HG03103 (cell line): ENCODE data around the gene PPP6R2.

Source experiments
- ATAC-seq: cut with Tn5 transposase; IDR thresholded peaks from one replicate; pipeline ENCODE4 v1.9.1; 2021; ENCODE audit warnings: low read depth; ENCODE audit not compliant: unreplicated experiment

PPP6R2 gene

DNA sequence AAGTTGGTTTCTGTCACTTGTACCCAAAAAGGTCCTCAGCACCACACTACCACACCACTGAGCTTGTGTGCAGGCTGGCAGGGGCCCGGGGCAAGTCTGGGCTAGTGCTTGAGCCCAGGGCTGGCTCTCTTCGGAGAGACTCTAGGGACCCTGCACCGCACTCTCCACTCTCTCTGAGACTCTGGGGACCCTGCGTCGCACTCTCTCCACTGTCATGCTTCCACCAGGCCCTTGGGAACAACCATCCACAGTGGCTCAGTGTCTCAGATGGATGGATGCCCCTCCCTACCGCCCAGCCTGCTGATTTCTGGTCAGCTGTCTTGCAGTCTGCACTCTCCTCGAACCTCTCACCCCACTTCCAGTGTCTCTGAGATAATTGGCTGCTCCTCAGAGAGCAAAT is 133.7 kb downstream of the PPP6R2 start:
- ATAC-seq = no peak

DNA sequence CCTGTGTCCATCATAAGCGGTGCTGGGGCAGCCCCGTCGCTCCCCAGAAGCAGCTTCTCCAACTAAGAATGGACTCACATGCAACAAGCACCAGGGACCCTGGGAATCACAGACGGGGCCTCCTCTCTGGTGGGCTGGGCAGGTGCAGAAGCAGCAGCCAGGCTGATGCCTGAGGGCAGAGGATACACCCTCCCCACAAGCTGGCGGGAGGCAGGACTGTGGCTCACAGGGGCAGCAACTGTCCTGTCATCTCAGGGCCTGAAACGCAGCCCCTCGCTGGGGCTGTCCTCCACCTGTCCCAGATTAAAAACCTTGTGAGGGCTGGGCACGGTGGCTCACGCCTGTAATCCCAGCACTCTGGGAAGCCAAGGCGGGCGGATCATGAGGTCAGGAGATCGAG is 134.8 kb downstream of the PPP6R2 start:
- ATAC-seq = no peak

DNA sequence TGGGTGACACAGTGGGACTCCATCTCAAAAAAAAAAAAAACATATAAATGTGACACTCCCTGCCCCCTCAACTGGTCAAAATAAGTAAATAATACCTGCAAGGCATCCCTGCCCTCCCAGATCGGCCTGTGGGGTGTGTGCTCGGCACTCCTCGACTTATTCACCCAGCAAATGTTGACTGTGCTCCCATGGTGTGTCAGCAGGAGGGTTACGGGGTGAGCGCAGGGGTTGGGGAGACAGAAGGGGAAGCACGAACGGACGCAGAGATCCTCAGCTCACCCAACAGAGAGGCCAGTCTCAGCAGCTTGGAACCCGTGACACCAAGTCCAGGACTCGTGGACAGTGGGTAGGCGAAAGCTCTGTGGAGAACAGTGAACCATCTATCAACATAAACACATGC is 136.6 kb downstream of the PPP6R2 start:
- ATAC-seq = no peak

DNA sequence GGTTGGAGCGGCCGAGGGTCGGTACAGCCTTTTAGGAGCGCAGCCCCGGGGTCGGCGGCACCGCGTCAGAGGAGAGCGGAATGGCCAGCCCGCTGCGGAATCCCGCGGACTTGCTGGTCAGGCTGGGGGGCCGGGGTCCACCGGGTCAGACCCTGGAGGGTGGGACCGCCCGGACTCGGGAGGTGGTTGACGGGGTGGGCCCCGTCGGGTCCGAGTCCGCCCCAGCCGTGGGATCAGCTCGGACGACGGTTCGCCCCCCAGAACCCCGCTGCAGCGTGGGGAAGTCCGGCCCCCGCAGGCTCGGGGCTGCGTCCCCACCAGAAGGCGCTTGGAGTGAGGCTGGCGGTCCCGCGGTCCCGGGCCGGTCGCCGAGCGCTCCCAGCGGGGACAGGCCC is 137.9 kb downstream of the PPP6R2 start:
- ATAC-seq = no peak

DNA sequence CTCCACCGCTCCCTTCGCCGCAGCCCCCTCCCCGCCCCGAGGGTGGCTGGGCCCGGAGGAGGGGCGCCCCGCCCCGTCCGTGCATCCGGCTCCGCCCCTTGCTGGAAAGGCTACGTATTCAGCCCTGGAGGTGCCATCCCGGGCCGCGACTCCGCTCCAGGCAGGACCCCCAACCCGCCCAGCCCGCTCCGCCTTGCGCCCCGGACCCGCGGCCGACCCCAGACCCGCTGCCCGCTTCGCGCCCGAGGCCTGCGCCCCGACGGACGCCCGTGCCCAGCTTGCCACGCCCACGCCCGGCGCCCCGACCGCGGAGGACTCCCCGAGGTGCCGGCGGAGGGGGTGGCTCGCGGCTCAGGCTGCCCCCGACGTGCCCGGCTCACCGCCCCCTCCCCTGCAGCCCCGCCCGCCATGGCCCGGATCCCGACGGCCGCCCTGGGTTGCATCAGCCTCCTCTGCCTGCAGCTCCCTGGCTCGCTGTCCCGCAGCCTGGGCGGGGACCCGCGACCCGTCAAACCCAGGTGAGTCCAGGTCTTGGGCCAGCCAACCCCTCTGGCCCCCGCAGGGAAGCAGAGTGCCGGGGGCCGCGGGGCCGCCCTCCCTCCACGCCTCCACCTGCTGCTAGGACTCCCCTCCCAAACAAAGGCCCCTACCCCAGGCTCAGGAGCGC is 138.4 kb downstream of the PPP6R2 start, which contains the start of gene ADM2:
ADM2 (plus strand) TSS at position 104 of the 667 bp plus-strand sequence; CDS start at position 409, 305 bp downstream.
- no peak for ATAC-seq

DNA sequence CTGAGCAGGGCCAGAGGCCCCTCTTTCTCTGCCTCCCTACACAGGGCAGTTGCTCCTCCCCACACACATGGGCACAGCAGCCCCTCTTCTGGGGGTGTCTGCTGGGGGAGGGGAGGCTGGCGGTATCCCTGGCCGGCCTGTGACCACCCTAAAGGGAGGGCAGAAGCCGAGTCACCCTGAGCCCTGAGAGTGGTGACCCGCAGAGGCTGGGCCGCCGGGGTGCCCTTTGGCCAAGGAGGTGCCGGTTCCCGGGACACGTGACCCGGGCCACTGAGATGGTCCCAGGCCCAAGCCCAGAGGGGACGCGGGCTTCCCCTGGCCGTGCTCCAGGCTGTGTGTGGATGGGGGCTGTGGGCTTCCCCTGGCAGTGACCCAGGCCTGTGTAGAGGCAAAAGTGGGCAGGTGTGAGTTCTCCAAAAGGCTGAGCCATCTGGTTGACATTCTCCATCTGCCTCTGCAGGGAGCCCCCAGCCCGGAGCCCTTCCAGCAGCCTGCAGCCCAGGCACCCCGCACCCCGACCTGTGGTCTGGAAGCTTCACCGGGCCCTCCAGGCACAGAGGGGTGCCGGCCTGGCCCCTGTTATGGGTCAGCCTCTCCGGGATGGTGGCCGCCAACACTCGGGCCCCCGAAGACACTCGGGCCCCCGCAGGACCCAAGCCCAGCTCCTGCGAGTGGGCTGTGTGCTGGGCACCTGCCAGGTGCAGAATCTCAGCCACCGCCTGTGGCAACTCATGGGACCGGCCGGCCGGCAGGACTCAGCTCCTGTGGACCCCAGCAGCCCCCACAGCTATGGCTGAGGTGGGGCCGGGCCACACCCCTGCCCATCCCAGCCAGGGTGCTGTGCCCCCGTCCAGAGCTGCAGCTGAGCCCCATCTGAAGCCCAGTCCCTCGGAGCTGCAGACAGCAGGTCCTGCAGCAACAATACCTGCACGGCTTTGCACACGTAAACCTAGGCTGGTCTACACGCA is 139.3 kb downstream of the PPP6R2 start:
- no peak for ATAC-seq

DNA sequence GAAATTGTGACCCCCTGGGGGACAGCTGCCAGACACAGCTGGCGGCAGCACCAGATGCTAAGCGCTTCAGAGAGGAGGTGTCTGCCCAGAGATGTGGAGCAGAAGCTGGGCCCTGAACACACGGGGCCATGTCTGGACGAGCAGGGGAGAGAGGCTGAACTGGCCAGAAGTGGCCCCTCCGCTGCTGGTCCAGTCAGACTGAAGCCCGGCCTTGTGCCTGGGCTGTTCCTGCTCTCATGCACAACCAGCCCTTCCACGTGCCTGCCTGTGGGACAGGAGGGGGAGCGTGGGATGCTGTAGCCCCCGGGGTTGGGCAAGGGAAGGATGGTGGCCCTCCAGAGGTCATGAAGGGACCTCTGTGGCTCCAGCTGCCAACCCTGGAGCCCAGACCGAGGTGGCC is 140.0 kb downstream of the PPP6R2 start:
- no peak for ATAC-seq

DNA sequence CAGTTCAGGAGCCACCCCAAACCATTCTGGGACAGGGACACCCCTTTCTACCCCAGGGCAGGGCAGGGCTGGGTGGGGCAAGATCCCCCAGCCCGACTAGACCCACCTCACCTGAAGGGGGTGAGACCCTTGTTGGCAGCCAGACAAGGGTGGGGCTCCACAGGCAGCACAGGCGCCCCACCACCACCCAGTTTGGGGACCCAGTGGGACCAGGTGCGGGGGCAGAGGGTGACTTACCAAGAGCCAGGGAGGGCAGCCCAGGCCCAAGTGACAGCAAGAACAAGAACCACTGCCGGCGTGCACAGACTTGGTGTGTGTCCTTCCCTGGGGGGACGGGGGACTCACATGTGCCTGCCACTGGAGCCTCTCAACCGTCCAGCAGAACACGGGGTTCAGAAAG is 140.4 kb downstream of the PPP6R2 start:
- ATAC-seq = no peak

DNA sequence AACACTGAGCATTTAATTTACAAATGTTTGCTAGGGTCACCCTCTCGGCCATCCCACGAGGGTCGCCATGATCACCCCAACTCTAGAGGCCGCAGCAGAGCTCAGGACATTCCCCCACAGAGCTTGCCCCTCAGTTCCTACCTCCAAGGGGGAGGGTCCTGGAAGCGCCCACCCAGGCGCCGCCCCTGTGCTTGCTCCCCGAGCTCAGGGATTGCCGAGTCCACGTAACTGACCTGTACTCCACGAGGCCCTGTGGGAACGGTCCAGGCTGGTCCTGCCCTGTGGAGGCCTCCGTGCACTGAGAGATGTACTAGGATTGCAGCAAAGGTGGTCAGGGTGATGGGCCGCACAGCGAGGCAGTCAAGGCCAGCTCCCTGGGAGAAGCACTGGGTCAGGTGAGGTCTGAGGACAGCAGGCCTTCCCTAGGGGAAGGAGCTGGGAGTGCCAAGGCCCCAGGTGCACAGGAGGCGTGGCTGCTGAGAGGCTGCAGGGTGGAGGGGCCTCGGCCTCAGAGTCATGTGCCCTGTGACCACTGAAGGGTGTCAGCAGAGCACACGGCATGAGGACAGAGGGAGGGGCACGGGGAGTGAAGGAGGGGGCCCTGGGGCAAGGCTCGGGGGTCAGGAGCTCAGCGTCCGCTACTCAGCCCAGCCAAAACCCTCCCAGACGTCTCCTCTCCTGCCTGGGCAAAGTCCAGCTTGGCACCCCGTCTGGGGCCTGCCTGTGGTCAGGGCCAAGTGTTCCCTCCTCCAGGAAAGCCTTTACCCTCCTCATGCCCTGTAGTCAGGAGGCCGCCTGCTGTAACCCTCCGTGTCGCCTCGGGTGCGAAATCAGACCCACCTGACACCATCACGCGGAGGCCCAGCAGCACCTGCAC is 141.1 kb downstream of the PPP6R2 start:
- no peak for ATAC-seq

DNA sequence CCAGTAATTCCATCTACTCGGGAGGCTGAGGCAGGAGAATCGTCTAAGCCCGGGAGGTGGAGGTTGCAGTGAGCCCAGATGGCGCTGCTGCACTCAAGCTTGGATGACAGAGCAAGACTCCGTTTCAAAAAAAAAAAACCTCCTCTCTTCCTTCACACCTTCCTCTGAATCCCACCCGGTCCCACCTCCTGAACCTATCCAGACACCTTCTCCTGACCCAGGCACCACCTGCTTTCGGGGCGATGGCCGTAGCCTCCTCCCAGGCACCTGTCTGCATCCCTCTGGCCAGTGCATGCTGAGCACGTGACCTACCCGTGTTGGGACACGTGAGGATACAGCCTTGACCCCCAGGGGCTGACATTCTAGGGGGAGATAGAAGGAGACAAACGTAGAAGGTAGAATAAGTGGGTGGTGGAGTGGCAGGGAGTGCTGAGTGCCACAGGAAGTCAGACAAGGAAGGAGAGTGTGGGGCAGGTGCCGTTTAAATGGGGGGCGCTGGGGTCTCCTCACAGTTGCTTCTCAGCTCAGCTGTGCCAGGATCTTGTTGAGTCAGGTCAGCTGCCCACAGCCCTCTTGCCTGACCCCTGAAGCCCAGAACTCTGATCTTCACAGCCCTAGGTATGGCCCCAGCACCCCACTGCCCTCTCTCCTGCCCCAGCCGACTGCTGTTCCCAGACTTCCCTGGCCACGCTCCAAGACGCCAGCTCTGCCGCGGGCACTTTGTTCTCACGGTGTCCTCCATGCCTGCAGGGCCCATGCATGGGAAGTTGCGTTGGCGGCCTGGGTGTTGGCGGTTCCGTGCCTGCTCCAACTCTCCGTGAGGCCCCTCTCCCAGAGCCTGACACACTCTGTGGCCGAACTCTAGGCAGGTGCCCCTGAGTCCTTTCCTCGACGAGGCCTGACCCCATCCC is 142.3 kb downstream of the PPP6R2 start:
- ATAC-seq = no peak

DNA sequence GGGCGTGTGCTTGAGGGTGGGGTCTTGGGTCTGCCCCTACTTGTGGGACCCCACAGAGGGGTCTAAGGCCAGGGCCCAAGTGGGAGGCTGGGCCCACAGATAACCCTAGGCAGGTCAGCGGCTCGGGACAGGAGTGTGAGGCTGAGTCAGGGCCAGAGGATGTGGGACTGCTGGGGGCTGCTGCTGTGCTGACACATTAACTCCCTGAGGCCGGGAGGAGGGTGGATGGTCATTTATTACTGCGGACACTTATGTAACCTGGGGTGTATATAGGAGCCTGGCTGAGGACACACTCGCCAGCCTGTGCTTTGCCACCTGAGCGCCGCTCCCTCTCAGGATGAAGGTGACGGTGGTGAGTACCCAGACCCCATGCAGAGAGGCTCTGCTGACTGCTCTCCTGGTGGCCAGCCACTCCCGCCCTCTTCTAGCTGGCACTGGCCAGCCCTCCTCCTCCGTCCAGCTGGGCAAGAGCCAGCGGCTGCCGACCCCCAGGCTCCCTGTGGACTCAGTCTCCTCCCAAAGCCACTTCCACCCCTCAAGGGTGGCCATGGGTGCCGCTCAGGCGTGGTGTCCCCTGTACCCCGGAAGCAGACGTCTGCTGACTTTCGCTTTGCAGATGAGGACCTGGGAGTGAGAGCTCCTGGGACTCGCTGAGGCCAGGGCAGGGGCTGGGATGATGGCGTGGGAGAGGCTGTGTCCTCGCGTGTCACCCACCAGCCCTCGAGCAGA is 143.6 kb downstream of the PPP6R2 start, which contains the start of gene MIOX:
MIOX (plus strand) TSS at position 299 of the 729 bp plus-strand sequence; CDS start at position 338, 39 bp downstream.
- ATAC-seq = no peak

DNA sequence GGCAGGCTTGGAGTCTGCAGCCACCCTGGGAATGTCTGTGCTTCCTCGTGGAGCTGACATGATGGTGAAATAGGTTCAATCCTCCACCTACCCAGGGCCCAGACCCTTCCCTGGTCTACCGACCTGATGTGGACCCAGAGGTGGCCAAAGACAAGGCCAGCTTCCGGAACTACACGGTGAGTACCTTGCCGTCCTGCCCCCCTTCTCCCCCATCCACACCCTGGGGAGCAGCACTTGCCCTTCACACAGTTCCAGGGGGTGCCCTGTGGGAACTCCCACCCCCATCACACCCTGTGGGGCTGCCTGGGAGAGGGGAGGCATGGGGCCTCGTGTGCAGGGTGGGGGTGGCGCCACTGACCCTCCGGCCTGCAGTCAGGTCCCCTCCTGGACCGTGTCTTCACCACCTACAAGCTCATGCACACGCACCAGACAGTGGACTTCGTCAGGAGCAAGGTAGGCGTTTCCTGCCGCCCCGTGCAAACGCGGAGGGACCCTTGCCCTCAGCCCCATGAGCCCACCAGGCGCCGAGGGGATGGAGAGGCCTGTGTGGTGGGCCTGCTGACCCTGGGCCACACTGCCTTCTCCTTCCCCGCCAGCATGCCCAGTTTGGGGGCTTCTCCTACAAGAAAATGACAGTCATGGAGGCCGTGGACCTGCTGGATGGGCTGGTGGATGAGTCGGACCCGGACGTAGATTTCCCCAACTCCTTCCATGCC is 144.3 kb downstream of the PPP6R2 start:
- no peak for ATAC-seq

DNA sequence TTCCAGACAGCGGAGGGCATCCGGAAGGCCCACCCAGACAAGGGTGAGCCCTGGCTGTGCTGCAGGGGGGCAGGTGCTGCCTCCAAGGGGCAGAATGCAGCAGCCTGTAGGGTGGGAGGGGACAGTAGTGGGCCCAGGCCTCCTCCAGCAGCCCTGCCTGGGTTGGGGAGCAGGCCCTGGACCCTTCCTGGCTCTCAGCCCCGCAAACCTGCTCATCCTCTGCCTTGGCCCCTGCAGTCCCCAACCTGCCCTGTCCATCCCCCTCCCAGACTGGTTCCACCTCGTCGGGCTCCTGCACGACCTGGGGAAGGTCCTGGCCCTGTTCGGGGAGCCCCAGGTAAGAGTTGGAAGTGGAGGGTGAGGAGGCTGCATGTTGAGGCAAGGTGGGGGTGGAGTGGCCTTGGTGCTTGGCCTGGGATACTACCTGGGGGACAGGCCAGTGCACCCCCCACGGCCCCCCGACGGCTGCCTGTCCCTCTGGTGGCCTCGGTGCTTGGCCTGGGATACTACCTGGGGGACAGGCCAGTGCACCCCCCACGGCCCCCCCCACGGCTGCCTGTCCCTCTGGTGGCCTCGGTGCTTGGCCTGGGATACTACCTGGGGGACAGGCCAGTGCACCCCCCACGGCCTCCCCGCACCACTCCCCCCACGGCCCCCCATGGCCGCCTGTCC is 145.0 kb downstream of the PPP6R2 start:
- ATAC-seq = no peak

DNA sequence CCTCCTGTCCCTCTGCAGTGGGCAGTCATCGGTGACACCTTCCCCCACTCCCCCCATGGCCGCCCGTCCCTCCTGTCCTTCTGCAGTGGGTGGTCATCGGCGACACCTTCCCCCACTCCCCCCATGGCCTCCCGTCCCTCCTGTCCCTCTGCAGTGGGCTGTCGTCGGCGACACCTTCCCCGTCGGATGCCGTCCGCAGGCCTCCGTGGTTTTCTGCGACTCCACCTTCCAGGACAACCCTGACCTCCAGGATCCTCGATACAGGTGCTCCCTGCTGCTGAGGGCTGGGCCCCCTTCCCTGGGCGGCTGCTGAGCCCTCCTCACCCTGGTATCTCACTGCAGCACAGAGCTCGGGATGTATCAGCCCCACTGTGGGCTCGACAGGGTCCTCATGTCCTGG is 145.8 kb downstream of the PPP6R2 start:
- no peak for ATAC-seq

DNA sequence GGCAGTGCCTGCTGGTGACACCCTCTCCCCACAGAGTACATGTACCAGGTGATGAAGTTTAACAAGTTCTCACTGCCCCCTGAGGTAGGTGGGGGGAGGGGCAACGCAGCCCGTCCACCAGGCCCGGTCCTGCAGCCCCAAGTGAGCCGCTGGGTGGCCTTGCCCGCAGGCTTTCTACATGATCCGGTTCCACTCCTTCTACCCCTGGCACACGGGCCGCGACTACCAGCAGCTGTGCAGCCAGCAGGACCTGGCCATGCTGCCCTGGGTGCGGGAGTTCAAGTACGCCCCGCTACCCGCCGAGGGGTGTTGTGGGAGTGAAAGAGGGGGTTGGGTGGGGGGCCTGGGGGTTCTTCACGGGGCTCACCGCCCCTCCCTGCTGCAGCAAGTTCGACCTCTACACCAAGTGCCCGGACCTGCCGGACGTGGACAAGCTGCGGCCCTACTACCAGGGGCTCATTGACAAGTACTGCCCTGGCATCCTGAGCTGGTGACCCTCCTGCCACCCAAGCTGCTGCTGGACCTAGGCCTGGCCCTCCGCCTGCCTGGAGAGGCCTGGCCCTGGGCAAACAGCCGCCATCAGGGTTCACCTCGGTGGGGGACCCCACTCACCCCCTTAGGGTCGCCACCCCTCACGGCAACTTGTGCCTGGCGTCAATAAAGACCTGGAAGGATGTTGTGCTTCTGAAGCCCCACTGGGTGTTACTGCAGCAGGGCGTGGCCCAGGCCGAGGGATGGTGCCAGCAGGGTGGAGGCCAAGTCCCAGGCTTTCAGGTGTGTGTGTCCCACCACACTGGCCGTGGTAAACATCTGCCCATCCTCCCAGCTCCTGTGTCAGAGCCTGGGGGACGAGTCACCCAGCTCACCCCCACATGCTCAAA is 146.5 kb downstream of the PPP6R2 start:
- no peak for ATAC-seq

DNA sequence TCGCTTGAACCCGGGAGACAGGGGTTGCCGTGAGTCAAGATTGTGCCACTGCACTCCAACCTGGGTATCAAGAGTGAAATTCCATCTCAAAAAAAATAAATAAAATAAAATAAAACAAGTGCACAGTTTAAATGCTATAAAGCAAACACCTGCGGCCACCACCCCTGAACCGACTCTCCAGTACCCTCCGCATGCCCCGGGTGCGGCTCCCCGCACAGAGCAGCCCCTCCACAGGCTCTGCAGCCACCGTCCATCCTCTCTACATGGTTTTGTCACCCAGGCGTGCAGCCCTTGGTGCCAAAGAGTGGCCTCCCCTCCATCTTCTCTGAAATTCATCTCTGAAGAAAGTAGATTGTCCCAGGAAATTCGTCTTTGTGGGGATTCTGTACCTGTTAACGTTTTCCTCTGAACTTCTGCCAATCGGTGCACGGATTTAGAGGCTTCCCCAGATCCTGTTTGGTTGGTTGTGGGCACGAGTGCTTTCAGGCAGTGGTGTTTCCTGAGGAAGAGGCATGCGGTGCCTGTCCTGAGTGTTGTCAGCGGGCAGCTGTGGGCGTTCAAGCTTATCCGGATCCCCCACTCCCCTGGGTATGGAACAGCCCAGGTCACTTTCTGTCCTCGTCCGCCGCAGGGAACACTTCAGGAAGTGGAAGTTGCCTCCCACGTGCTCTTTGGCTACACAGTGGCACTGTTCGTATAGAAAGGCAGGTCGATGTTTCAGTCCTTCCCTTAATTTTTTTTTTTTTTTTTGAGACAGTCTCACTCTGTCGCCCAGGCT is 147.6 kb downstream of the PPP6R2 start:
- no peak for ATAC-seq
